Measurements from ENCODE around the gene ATP8B4.

- no peak for TF ChIP-seq CTCF (IDR thresholded peaks at IDR 0.05; ENCODE audit: insufficient read depth, low read length, poor library complexity, severe bottlenecking)
- no peak for TF ChIP-seq EZH2phosphoT487 (conservative IDR thresholded peaks at IDR 0.05; ENCODE audit: low read length)
These were observed 20.5 kb downstream of the ATP8B4 start for GRCh38 chr15:50098545-50098944.

All from SU-DHL-6 (cell line).